Fibroblast of the aortic adventitia (primary cell): Measurements from ENCODE around the gene G2E3. TPM values are rescaled to one million over a fixed set of nuclear protein-coding genes. Genes with fewer than 3 reads are reported as not detected.
"Not testable (repeated sequence)": the region's sequence is repeated elsewhere in the genome, so short reads cannot be mapped to it uniquely, and the experiment has no call there.

ENCODE experiments used
- DNase-seq: peaks from one replicate; pipeline ENCODE4 v3.0.0-alpha.2; 2010; ENCODE audit warnings: low read depth
- H3K4me3 ChIP-seq: 2 replicates; pipeline ENCODE4 v1.5.1; 2011; ENCODE audit warnings: low read depth, mild to moderate bottlenecking, control low read depth, low read length, moderate library complexity
- total RNA-seq: library from RNA; depleted of rRNA; stranded (reverse); fragments of >200 nt; gene quantifications from 2 replicates; pipeline ENCODE4 v1.2.3, GENCODE V29; 2012; ENCODE audit warnings: low replicate concordance
- TF ChIP-seq, protein P1 (sequence below): IDR thresholded peaks from 2 replicates; pipeline ENCODE4 v1.5.1; 2011; ENCODE audit warnings: mild to moderate bottlenecking, low read length, control low read depth, inconsistent platforms; ENCODE audit not compliant: insufficient read depth

The G2E3 gene
- total RNA-seq, 1 donor: 24.8 TPM

DNA sequence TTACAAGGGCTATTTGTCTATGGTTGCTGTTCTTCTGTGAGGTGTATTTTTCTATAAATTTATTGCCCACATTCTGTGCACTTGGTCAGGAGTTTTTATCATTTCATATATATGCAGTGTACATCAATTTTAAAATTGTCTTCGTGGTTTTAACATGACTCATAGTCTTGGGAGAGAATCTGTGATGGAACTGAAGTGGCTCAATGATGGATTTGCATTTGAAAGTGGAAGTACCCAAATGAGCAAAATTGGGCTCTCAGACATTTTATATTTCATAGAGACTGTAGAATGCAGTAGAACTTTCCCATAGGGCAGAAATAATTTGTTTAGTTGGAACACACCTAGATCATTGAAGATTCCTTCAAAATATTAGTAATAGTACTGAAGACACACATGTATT lies 61.2 kb downstream of the G2E3 start:
- DNase-seq: peak; percentile 43
- TF ChIP-seq, protein P1, sequence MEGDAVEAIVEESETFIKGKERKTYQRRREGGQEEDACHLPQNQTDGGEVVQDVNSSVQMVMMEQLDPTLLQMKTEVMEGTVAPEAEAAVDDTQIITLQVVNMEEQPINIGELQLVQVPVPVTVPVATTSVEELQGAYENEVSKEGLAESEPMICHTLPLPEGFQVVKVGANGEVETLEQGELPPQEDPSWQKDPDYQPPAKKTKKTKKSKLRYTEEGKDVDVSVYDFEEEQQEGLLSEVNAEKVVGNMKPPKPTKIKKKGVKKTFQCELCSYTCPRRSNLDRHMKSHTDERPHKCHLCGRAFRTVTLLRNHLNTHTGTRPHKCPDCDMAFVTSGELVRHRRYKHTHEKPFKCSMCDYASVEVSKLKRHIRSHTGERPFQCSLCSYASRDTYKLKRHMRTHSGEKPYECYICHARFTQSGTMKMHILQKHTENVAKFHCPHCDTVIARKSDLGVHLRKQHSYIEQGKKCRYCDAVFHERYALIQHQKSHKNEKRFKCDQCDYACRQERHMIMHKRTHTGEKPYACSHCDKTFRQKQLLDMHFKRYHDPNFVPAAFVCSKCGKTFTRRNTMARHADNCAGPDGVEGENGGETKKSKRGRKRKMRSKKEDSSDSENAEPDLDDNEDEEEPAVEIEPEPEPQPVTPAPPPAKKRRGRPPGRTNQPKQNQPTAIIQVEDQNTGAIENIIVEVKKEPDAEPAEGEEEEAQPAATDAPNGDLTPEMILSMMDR: no peak
- H3K4me3 ChIP-seq: no peak overlapping the region

DNA sequence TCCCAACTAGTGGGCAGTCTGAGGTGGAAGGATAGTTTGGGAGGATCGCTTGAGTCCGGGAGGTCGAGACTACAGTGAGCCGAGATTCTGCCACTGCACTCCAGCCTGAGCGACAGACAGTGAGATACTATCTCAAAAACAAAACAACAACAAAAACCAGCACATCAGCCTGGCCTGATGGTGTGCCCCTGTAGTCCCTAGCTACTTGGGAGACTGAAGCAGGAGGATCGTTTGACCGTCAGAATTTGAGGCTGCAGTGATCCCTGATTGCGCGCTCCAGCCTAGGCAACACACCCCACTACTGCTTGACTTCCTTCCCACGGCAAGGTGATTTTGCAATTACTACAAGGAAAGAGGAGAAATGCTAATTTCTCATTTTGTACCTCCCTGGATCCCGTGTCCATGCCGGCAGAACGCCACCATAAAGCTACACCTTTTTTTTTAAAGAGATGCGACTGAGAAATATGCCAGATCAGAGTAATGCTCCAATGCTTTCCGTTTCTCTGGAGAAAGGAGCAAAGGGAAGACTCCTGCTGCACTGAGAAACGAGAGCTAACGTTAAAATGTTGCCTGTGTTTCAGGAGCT lies 62.5 kb downstream of the G2E3 start:
- DNase-seq: no peak
- TF ChIP-seq, protein P1: no peak

DNA sequence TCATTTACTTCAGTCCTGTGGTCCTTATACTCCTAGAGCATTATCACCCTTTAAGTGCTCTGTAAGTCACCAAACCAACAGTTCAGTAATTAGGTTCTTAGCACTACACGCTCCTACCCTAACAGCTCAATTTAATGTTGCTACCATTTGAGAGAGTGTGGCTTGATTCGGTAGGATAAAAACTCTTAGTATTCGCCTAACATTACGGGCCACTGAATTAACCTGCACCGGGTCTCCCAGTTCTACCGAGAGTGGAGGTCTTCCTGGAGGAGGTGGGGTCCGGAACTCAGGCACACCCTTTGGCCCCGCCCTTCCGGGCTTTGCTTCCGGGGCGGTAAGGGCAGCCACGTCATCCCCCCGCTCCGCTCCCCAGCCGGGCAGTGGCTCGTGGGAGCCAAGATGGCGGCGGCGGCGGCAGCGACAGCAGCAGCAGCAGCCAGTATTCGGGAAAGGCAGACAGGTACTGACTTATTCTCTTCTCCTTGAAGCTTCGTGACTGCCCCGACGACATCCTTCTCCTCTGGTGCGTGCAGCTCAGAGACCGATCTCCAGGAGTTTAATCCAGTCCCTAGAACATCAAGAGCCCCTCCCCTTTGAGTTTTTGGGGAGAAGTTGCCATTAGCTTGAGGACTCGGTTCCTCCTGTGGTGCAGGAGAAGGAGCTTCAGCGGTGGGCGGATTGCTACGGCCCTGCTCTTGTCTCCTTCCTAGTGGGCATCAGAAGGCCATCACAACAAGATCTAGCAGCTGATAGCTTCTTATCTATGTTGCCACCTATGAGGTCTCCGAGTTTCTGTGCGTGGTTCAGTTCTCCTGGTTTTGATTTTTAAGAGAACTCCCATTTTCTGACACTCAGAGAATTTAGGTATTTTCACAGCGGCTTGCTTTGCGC lies 63.2 kb downstream of the G2E3 start, which contains the start of gene SCFD1:
Gene SCFD1 (plus strand): TSS at position 380 of the 891 bp plus-strand sequence. CDS start 20 bp downstream, at position 400.
- peak within 1 kb of the TSS; percentile 80 for H3K4me3 ChIP-seq
- TF ChIP-seq, protein P1: no peak
- DNase-seq: peak; percentile 84

More for the DNA sequence above, 62.5 kb downstream of the G2E3 start:
- peak overlapping the region; percentile 80 for H3K4me3 ChIP-seq

DNA sequence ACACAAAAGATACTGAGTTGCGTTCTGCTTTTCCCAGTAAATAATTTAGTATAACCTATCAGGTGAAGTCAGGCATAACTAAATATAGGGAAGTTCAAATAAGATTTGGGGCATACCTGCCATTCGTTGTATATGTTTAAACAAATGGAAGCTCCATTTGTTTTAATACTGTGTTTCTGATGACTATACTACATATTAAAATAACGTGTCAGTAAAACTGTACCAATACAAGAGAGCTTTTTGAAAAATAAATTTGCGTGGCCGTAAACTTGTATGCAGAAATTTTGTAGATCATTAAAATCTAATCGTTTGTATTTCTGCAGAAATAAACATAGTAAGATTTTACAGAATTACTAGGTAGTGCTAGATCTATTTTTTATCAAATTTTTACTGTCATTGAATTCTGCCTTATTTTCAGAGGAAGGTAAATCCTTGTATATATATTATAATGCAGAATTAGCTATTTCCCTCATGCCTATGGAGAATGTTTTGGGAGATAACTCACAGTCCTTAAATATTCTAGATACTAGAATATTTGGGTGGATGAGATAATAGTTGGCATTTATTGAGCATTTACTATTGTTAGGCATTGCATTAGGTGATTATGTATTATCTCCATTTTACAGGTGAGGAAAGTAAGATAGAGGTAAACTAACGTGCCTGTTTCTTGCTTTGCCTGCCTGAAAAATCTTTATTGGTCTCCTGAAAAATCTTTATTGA lies 64.6 kb downstream of the G2E3 start:
- peak overlapping the region; percentile 80 for H3K4me3 ChIP-seq
- DNase-seq: no peak
- TF ChIP-seq, protein P1: no peak

DNA sequence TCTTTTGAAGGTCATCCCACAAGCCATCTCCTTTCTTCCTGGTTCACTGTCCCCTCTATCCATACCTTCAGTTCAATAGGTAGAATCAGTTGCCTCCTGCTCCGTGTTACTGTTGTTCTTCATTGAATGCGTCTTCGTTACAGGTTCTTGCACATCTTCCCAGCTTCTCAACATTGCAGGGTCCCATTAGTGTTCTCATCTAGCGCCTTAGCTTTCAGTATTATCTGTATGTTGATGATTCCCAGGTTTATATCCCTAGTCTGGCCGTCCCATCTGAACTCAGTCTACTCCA lies 65.1 kb downstream of the G2E3 start:
- H3K4me3 ChIP-seq: peak overlapping the region; percentile 80
- DNase-seq: no peak
- TF ChIP-seq, protein P1: no peak

DNA sequence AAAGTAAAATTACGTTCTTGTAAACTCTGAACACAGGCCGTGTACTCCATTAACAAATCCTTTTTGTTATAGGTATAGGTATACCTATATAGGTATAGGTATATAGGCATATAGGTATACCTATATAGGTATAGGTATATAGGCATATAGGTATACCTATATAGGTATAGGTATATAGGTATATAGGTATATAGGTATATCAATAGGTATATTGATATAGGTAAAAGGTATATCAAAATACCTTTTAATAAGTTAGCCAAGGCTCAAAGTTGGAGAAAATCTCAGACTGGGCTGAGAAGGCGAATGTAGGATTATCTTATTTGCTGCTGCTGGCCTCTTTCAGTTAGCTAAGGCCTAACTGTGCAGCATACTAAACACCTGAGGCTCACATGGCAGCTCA lies 66.6 kb downstream of the G2E3 start:
- DNase-seq: no peak
- no peak overlapping the region for H3K4me3 ChIP-seq
- TF ChIP-seq, protein P1: no peak

DNA sequence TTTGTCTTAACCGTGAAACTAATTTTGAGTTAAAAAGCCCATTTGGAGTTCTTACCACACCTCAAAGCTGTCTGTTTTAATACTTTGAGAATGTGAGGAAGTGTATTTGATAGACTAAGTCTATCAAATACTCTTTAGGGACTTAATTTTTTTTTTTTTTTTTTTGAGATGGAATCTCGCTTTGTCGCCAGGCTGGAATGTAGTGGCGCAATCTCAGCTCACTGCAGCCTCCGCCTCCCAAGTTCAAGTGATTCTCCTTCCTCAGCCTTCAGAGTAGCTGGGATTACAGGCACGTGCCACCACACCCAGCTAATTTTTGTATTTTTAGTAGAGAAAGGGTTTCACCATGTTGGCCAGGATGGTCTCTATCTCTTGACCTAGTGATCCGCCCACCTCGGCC lies 70.5 kb downstream of the G2E3 start:
- not testable (repeated sequence) for DNase-seq, H3K4me3 ChIP-seq
